Urinary bladder (tissue), 4 donors: Measurements from ENCODE around the gene DIAPH1. TPM values are rescaled to one million over a fixed set of nuclear protein-coding genes. Genes with fewer than 3 reads are reported as not detected.

ENCODE experiments used
- DNase-seq: peaks from one replicate; pipeline ENCODE4 v3.0.0-alpha.2; 2015; ENCODE audit errors: extremely low spot score
- H3K27ac ChIP-seq: one replicate; pipeline ENCODE4 v1.5.1; 2013; ENCODE audit warnings: low read depth, mild to moderate bottlenecking, moderate library complexity
- H3K36me3 ChIP-seq: one replicate; pipeline ENCODE4 v1.6.1; 2013; ENCODE audit warnings: mild to moderate bottlenecking, moderate library complexity; ENCODE audit not compliant: insufficient read depth
- H3K4me1 ChIP-seq: one replicate; pipeline ENCODE4 v1.6.1; 2013; ENCODE audit warnings: mild to moderate bottlenecking, moderate library complexity; ENCODE audit not compliant: insufficient read depth
- H3K4me3 ChIP-seq: one replicate; pipeline ENCODE4 v1.5.1; 2013; ENCODE audit warnings: low read depth, low read length
- WGBS: extraction: QIAGEN DNeasy Blood & Tissue Kit; methylation state at CpG from one replicate; pipeline ENCODE4 v1.1.7; 2013; 5-methylcytosine and 5-hydroxymethylcytosine counted together
- polyA plus RNA-seq: library from polyadenylated mRNA; stranded (reverse); fragments of 200-250 nt; gene quantifications from one replicate; pipeline ENCODE4 v1.2.3, GENCODE V29; 2013
- total RNA-seq: library from RNA; depleted of rRNA; stranded (reverse); fragments of >200 nt; gene quantifications from one replicate; pipeline ENCODE4 v1.2.3, GENCODE V29; 2014
- donor health status: healthy with polysubstance abuse.
- donor health status: healthy.

The DIAPH1 gene
- total and polyA plus RNA-seq, 2 donors = 18.1 to 30.3 TPM

DNA sequence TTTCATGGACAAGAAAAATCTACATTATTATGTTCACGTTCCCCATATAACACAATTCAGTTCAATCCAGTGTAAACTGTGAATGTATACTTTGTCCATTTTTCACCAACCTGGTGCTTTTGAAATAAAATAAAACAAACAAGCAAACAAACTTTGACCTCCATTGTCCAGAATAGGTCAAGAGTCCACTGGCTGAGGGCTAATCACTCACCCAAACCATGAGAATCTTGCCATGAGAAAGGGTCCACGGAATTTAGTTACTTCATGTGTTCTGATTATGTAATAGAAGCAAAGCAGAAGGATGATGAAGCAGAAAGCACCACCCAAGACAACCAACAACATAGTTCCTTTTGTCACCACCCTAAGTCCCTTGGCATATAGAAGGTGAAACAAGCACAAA, 28.7 kb downstream of the DIAPH1 start:
- H3K4me3 ChIP-seq = no peak overlapping the region
- DNase-seq = no peak
- WGBS = 79% methylated on average over 2 of the region's 2 CpGs
- no peak overlapping the region for H3K27ac ChIP-seq
- no peaks in the 10 kb centered on the region for H3K4me1 ChIP-seq
- H3K36me3 ChIP-seq = no peaks in the 10 kb centered on the region

- H3K36me3 ChIP-seq = peaks cover 4% of the 10 kb centered on the region
- DNase-seq = no peak
- H3K4me3 ChIP-seq = no peak overlapping the region
- no peak overlapping the region for H3K27ac ChIP-seq
- H3K4me1 ChIP-seq = no peaks in the 10 kb centered on the region
- WGBS = 91% methylated on average over 1 of the region's 1 CpG
Observed at GRCh38 chr5:141586246-141586645, 32.6 kb downstream of the DIAPH1 start.

DNA sequence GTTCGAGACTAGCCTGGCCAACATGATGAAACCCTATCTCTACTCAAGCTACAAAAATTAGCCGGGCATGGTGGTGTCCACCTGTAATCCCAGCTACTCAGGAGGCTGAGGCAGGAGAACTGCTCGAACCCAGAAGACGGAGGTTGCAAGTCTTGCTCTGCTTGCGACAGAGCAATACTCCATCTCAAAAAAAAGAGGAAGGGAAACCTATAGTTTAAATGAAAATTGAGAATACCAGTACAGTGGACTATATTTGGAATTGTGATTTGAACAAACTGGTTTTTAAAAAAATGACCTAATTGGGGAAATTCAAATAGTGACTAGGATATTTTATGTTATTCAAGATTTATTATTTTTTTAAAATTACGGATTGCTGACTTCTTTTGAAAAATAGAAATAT, 33.2 kb downstream of the DIAPH1 start:
- Histone ChIP-seq H3K36me3 (peaks cover 8% of the 10 kb centered on the region), H3K4me3 (no peak overlapping the region), H3K27ac (no peak overlapping the region), H3K4me1 (no peaks in the 10 kb centered on the region)
- no peak for DNase-seq
- 84% methylated on average over 6 of the region's 6 CpGs for WGBS

GRCh38 chr5:141574122-141574510, 44.7 kb downstream of the DIAPH1 start:
- 74% methylated on average over 2 of the region's 2 CpGs for WGBS

GRCh38 chr5:141573489-141574121, 45.2 kb downstream of the DIAPH1 start:
- no peaks in the 10 kb centered on the region for H3K4me1 ChIP-seq
- no peak overlapping the region for H3K4me3 ChIP-seq
- no peak overlapping the region for H3K27ac ChIP-seq
- WGBS = 70% methylated on average over 4 of the region's 4 CpGs
- peaks cover 15% of the 10 kb centered on the region for H3K36me3 ChIP-seq
- DNase-seq = no peak

More at GRCh38 chr5:141574122-141574510, 44.7 kb downstream of the DIAPH1 start:
- Histone ChIP-seq H3K27ac (no peak overlapping the region), H3K4me1 (no peaks in the 10 kb centered on the region), H3K4me3 (no peak overlapping the region), H3K36me3 (peaks cover 15% of the 10 kb centered on the region)
- no peak for DNase-seq

DNA sequence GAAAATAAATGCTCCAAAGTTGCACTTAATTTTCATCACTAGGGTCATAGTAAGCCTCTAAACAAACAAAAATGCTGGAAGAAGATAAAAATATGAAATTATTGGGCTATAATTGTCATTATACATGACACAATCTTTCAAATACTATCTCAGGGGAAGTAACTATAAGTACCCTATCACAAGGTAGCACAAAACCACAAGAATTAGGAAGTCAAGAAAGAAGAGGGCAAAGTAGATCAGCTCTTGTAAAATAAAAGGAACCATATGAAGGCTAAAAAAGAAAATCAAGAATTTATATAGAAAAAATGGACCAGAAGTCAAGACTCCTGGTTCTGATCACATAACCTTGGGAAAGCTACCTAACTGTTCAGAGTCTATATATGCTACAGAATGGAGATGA, 48.1 kb downstream of the DIAPH1 start:
- no peak for DNase-seq
- peaks cover 5% of the 10 kb centered on the region for H3K36me3 ChIP-seq

GRCh38 chr5:141567513-141568117, 51.2 kb downstream of the DIAPH1 start:
- H3K4me3 ChIP-seq = no peak overlapping the region
- no peak for DNase-seq
- 36% methylated on average over 2 of the region's 2 CpGs for WGBS
- H3K36me3 ChIP-seq = peaks cover 5% of the 10 kb centered on the region
- H3K4me1 ChIP-seq = no peaks in the 10 kb centered on the region
- H3K27ac ChIP-seq = no peak overlapping the region

More for the DNA sequence above, 48.1 kb downstream of the DIAPH1 start:
- Histone ChIP-seq H3K27ac (no peak overlapping the region), H3K4me1 (no peaks in the 10 kb centered on the region), H3K4me3 (no peak overlapping the region)

GRCh38 chr5:141565826-141566570, 52.8 kb downstream of the DIAPH1 start:
- DNase-seq = no peak
- WGBS = 94% methylated on average over 8 of the region's 8 CpGs
- Histone ChIP-seq H3K36me3 (peaks cover 2% of the 10 kb centered on the region), H3K4me1 (no peaks in the 10 kb centered on the region), H3K27ac (no peak overlapping the region), H3K4me3 (no peak overlapping the region)

GRCh38 chr5:141564216-141564692, 54.5 kb downstream of the DIAPH1 start:
- Histone ChIP-seq H3K27ac (no peak overlapping the region), H3K36me3 (no peaks in the 10 kb centered on the region), H3K4me3 (no peak overlapping the region), H3K4me1 (no peaks in the 10 kb centered on the region)
- WGBS = 16% methylated on average over 5 of the region's 5 CpGs
- peak; percentile 85 for DNase-seq

DNA sequence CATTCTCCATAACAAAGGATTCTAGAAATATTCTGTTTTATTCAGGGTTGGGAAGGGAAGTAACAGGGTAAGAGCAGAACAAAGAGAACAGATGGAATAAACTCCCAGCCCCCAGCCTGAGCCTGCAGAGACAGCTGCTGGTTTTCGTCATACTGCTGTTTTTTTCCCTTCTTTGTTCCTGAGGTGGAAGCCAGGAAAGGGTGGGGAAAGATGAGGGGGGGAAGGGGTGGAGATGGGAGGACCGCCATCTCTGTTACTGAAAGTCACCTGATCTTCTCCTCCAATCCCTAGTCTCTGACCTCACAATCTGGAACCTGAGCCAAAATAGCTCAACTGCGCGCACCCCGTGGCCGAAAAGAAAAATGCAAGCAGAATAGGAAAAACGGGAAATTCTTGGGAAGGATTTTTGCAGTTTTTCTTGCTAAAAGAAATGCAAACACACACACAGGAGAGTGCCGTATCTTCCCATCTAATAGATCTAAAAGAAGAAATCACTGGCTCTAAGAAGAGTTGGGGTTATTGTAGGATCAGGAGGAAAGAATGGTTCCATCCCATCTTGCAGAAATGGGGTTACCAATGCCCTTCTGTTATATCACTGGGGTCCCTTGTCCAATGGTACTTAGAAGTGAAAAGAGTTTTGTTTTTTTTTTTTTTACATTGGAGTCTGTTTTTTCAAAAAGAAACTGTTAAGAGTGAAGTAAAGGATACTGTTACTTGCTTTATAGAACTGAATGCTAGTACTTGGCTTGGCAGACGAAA, 57.9 kb downstream of the DIAPH1 start:
- Histone ChIP-seq H3K27ac (no peak overlapping the region), H3K4me3 (no peak overlapping the region), H3K4me1 (no peaks in the 10 kb centered on the region), H3K36me3 (no peaks in the 10 kb centered on the region)
- WGBS = 18% methylated on average over 9 of the region's 9 CpGs
- peak; percentile 96 for DNase-seq

GRCh38 chr5:141560151-141560550, 58.6 kb downstream of the DIAPH1 start:
- peak overlapping the region; percentile 56 for H3K27ac ChIP-seq
- no peaks in the 10 kb centered on the region for H3K4me1 ChIP-seq
- no peaks in the 10 kb centered on the region for H3K36me3 ChIP-seq
- no peak overlapping the region for H3K4me3 ChIP-seq
- peak; percentile 48 for DNase-seq

DNA sequence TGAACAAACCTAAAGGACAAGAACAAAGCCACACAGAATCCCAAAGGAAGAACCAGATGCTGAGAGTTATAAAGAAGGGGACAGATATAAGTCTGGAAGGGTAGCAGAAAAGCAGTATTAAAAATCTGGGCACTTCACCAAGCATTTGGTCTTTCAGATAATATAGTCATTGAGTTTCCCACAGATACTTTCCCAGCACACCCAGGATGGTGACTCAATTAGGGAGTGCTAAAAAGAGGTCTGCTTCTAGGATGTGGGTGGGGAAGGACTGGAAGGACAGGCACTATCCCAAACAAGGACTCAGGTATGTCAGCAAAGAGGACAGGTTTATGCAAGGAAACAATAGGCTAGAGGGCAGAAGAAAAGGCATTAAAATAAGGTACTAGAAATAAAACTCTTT, 59.3 kb downstream of the DIAPH1 start:
- H3K27ac ChIP-seq = no peak overlapping the region
- DNase-seq = no peak
- no peak overlapping the region for H3K4me3 ChIP-seq
- no peaks in the 10 kb centered on the region for H3K36me3 ChIP-seq
- no peaks in the 10 kb centered on the region for H3K4me1 ChIP-seq

DNA sequence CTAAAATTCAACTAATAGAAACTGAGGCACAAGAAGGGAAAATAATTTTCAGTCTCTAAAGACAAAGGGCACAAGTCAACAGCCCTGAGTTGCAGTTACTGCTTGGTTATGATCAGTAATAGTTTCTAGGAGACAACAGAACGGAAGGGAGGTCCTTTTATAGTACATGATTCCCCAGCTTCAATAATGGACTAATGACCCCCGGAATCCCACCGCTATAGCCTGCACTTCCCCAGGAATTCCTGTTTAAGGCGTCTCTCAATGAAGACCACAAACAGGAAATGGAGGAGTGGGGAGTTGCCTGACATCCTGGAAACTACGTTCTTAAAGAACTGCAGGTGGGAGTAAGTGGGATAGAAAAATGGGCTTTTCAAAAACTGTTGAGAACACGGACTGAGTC, 60.6 kb downstream of the DIAPH1 start:
- no peak overlapping the region for H3K27ac ChIP-seq
- 44% methylated on average over 6 of the region's 6 CpGs for WGBS
- no peaks in the 10 kb centered on the region for H3K4me1 ChIP-seq
- H3K36me3 ChIP-seq = no peaks in the 10 kb centered on the region
- no peak for DNase-seq
- no peak overlapping the region for H3K4me3 ChIP-seq
